HT-29 (cell line): ENCODE results near the gene CELSR1. TPM values are rescaled to one million over a fixed set of nuclear protein-coding genes. Genes with fewer than 3 reads are reported as not detected.
"Not testable (repeated sequence)": the region's sequence is repeated elsewhere in the genome, so short reads cannot be mapped to it uniquely, and the experiment has no call there.

Source experiments
- DNase-seq: peaks from one replicate; pipeline ENCODE4 v3.0.0-alpha.2; 2015; ENCODE audit warnings: low spot score
- total RNA-seq: library from RNA; depleted of rRNA; stranded (reverse); fragments of >200 nt; shearing (Covaris generic); gene quantifications from 2 replicates; pipeline ENCODE4 v1.2.3, GENCODE V29; 2014

CELSR1 gene
- total RNA-seq, 1 experiment from 2014 or later: 6.8 TPM

DNA sequence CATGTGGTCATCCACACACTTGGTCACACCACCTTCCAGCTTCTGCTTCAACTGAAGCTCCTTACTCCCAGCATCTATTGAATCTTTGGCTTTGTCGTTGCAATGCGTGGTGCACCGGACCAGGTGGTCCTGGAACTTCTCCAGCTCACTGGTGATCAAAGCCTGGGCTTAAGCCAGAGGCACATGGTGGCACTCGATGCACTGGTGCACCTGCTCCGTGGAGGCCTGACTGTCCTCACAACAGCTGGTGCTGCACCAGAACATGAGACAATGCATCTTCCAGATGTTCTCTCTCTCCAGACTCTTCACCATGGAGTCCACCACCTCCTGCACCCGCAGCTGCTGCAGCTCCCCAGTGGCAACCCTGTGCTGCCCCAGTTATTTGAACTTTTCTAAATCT is 56.0 kb downstream of the CELSR1 start:
- no peak for DNase-seq

DNA sequence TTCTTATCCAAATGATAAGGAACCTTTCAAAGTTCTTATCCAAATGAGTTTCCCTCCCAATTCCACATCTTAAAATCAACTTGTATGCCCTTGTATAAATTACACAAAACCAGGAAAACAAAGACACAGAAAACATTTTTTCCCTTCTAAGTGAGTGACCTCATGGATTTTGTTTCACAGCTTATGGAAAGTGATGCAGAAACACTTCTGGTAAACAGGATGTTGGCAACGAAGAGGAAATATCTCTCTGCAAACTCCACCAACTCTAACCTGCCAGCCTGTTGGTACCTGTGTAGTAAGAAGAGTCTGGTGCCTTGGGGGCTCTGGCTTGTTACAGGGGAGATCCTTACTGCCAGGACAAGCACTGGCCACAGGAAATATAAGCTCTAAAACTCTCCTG is 57.0 kb downstream of the CELSR1 start:
- DNase-seq: no peak

DNA sequence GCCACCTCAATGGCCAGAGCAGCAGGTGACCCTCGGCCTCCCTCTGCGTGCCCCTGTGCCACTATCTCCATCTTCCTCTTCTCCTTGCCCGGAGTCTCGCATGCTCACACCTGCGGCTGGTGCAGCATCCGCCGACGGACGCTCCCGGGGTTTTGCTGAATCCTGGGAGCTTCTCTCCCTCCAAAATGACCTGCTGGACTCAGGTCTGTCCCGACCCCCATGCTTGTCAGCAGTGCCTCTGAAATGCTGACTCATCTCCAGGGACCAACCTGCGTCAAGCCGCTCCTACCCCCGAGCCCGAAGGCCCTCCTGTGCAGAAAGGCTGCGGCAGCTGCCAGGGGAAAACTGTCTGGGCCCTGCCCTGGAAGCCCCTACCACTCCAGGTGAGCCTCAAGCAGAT is 58.4 kb downstream of the CELSR1 start:
- no peak for DNase-seq

DNA sequence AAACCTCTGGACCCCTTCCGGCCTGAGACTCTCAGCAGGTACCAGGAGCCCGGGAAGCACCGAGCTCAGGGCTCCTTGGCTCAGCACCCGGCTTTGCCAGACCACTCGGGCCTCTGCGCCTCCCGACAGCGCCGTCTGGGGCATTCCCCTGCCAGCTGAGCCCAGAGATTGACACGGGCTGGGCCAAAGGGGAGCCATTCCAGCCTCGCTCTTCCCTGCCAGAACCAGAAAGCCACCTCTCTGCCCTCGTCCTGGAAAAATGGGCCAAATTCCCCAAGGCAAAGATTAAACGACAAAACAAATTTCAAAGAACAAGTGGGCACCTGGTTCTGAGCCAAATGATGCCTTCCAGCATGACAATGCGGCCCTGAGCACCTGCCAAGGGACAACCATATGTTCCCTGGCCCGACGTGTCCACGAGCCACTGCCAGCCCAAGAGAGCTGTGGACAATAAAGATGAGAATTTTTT is 59.3 kb downstream of the CELSR1 start:
- no peak for DNase-seq

DNA sequence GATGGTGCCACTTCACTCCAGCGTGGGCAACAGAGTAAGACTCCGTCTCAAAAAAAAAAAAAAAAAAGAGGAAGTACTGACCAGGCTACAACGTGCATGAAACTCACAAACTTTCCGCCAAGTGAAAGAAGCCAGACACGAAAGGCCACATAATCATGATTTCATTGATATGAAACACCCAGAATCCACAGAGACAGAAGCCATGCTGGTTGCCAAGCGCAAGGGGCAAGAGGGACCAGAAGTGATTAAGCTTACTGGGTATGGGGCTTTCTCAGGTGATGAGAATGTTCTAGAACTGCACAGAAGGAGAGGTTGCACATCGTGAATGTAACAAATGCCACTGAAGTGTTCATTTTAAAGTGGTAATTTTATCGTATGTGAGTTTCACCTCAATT is 60.9 kb downstream of the CELSR1 start:
- no peak for DNase-seq

DNA sequence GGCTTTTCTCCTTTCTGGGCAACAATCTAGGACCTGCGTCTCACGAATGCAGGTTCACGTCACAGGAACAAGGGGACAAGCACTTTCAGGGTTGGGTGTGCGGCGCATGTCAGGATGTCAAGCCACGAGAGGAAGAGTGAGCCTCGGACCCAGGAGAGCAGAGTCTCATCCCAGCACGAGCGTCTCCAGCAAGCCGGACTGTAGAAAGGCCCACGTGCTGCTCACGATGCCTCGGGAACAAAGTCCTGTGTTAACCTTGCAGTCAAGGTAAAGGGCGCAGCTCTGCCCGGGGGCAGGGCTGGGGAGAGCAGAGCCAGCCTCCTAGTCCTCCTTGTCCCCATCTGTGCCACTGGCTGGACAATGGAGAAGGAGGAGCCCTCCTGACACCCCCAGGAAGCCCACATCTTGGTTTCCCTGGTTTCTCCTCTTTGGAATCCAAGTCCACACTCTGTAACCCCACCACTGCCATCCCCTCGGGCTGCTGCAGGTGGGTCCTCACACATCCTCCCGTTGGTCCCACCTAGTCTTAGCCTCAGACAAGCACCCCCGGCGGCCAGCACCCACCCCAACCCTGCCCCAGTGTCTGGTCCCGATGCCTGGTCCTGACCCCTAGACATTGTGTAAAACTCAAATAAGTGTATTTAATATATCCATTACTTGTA is 63.4 kb downstream of the CELSR1 start:
- DNase-seq: no peak

DNA sequence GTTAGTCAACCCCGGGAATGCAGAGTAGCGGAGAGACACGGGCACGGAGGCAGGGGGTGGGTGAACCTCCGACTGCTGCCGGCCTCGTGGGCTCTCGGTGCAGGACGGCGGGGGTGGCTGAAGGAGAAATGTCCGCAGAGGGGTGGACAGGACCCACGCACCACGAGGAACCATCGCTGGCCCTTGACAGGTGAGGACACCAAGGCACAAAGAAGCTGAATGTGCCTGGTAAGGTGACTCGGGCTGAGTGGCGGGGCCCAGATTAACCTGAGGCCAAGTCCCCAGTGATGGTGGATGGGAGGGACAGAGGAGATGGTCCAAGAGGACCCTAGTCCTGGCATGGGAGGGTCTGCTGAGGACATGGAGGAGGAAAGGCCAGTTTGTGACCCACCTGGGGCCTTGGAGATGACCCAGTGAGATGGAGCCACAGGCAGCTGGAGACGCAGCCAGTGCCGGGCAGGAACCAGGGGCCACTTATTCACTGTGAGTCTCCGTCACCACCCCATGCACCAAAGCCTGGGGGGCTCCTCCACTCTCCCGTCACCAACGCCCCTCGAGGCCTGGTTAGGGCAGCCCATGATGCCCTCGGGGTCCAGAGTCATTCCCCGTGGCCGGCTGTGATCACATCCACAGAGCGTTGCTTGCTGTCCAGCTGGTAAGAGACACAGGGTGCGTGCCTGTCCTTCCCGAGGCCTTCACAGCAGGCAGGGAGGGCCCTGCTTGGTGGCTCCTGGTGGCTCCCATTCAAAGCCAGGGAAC is 64.2 kb downstream of the CELSR1 start:
- DNase-seq: no peak

DNA sequence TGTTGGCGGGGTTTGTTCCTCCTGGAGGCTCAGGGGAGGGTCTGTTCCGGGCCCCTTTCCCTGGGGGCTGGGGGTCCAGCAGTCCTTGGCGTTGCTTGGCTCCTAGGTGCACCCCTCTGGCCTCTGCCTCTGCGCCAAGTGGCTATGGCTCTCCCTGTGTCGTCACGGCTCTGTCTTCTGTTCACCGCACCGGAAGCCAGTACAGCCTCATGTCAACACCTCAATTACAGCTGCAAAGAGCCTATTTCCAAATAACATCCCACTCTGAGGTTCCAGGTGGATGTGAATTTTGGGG is 64.8 kb downstream of the CELSR1 start:
- DNase-seq: no peak

DNA sequence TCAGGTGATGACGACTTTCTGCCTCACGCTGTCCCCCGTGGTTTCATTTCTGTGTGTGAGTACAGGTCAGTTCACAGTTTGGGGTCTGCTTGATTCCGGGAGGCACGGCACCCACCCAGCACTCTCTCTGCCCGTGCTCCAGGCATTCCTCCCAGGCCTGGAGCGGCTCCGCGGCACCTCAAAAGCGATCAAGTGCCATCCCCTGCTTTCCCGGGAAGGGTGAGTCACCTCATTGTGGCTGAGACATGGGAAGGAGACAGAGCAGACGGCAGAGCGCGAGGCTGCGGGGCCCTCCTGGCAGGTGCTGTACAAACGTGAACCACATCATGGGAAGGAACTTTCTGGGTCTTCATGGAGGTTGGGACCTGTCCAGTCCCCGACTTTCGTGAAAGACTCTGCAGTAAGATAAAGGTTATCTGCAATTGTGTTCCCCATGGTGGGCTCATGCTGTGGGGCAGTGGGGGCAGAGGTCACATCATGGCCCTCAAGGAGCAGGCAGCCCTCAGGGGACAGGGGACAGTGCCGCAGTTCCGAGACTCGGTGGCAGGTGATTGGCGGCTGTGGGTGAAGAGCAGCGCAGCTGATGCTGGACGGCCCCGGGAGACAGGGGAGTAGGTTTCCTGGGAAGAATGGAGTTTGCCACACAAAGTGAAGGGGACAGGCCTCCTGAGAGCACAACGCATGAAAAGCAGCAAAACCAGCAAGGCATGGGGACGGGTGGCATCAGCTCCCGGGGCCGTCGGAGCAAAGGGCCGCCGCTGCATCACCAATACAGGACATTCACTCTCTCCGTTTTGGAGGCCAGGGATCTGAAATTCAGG is 65.3 kb downstream of the CELSR1 start:
- DNase-seq: no peak

DNA sequence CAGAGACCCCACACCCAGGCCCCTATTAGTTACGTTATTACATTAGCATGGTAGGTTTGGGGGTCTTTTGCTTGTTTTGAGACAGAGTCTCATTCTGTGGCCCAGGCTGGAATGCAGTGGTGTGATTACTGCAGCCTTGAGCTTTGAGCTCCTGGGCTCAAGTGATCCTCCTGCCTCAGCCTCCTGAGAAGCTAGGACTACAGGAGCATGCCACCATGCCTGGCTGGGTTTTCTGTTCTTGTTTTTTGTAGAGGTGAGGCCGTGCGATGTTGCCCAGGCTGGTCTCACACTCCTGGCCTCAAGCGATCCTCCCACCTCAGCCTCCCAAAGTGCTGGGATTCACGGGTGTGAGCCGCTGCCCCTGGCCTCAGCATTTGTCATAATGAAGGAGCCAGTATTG is 66.1 kb downstream of the CELSR1 start:
- DNase-seq: not testable (repeated sequence)

DNA sequence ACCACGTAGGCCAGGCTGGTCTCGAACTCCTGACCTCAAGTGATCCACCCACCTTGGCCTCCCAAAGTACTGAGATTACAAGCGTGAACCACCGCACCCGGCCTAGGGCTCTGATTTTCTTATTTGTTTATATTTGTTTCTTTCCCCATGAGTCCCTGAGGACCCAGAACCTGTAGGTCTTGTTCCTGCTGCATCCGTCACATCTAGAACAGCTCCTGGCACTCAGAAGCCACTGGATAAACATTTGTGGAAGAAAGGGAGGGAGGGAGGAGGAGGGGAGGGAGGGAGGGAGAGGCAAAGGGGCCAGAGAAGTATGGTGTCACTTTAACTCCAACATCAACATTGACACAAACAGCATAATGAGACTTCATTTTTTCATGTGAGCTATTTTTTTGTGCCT is 67.7 kb downstream of the CELSR1 start:
- DNase-seq: no peak

DNA sequence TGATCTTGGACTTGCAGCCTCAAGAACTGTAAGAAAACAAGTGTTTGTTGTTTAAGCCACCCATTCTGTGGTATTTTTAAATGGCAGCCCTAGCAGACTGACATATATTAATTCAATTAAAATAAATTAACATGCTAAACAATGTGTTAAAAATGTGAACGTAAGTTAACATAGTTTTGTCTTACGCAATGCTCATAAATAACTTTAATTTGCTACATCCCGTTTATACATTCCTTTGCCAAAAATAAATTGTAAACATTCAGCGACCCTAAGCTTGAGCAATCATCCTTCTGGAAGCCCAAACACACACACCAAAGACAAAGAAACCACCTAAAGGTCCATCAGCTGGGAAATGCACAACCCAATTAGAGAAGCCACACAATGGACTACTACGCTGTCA is 70.4 kb downstream of the CELSR1 start:
- no peak for DNase-seq

DNA sequence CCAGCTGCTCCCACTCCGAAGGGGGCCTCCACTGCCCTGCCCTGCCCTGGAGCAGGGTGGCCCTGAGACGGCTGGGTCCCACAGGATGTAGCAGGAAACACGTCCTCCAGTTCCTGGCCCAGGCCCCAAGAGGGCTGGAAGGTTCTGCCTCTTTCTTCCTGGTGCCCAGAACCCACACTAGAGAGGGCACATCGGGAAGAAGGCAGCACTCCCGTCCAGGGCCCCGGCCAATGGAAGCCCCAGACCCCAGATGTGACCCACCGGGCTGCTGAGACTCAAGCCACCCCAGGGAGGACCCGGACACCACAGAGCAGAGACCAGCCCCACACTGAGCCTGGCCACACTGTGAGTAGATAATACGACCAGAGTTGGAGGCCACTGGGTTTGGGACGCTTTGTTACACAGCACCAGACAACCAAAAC is 71.2 kb downstream of the CELSR1 start:
- no peak for DNase-seq

DNA sequence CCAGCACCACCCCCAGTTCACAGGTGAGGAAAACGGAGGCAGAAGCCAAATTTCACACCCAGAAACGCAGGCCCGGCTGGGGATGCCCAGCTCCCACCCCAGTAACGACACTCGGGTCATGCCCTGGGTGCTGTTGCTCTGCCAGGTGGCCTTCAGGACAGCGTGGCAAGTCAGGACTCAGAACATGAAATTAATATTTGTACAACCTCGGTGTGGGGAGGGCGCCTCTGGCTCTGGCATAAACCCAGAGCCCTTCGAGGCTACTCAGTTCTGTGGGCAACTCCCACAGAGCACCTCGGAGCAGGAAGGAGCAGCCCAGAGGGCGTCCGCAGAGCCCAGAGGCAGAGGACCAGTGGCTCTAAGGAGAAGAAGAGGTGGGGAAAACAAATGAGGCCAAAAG is 71.6 kb downstream of the CELSR1 start:
- DNase-seq: no peak

DNA sequence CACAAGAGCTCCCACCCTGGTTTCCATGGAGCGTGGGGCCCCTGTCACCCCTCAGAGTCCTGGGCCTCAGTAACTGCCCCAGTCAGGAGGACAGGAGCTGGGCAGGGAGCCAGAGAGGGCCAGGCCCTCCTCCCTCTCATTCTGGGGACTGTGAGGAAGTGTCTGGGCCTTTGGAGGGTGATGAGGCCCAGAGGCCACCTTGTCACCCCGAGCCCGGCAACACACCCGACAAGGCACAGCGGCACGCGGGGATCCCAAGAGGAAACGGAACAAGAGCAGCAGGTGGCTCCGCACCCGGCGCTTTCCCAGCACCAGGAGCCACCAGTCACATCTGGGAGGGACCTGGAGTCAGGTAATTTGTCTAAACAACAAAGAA is 72.1 kb downstream of the CELSR1 start:
- DNase-seq: no peak

DNA sequence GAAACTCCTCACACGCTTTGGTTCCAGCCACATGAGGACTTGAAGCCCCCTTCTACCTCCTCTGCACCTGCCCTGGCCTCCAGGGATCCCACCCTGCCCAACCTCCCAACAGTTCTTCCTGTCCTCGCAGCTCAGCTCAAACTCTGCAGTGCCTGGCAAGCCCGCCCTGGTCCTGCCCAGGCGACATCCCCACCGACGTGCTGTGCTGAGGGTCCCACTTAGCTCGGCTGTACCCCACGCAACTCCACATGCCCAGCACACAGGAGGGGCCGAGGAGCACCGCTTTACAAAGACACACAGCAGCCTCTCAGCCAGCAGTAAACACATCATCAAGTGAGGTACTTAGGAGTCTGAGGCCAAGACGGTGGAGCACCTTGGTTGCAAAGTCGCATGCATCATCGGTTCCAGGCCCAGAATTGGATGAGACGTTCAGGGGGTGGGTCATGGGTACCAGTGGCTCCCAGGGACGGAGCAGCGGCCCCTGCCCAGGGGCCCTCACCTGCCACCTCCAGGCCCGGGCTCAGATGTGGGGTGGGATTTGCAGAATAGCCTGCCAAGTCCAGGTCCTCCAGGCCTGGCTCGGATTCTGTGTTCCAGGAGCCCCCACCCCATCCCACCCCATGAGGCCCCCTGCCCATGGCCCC is 72.6 kb downstream of the CELSR1 start:
- DNase-seq: no peak

DNA sequence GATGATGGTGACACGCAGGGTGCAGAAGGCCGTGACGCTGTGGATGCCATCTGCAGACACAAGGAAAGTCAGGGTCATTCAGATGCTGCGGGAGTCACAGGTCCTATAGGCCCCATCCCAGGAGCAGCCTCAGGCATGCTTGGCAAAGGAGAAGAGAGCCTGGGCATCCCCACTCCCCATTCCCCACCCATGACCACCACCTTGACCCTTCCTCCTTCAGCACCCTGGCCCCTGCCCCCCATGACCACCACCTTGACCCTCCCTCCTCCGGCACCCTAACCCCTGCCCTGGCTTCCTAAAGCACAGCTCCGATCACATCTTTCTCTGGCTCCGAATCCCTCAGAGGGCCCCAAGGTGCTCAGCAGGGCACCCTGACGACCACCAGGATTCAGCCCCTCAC is 73.1 kb downstream of the CELSR1 start:
- DNase-seq: no peak

DNA sequence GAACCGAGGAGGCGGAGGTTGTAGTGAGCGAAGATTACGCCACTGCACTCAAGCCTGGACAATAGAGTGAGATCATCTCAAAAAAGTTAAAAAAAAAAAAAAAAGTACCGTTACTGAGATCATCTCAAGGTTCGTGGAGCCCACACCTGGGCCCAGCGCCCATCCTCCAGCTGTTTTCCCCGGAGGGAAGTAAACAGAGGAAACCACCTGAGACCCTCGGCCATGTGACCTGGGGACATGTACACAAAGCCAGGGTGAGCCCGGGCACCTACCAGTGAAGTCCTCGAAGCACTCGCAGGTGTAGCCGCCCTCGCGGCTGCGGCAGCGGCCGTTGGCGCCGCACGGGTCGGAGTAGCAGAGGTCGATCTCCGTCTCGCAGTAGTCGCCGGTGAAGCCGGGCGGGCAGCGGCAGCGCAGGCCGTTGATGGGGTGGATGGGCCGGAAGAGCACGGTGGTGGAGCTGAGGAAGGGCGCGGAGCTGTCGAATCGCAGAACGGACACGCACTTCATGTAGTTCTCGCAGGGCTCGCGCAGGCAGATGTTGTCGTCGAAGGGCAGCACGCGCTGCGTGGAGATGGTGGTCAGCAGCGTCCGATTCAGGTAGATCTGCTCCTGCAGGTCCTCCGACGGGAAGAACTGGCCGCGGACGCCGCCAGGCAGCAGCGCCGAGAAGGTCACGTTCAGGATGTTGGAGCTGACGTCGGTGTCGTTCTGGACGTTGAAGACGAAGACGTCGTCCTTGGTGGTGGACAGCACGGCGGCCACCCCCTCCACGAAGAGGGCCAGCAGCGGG is 73.8 kb downstream of the CELSR1 start:
- no peak for DNase-seq

DNA sequence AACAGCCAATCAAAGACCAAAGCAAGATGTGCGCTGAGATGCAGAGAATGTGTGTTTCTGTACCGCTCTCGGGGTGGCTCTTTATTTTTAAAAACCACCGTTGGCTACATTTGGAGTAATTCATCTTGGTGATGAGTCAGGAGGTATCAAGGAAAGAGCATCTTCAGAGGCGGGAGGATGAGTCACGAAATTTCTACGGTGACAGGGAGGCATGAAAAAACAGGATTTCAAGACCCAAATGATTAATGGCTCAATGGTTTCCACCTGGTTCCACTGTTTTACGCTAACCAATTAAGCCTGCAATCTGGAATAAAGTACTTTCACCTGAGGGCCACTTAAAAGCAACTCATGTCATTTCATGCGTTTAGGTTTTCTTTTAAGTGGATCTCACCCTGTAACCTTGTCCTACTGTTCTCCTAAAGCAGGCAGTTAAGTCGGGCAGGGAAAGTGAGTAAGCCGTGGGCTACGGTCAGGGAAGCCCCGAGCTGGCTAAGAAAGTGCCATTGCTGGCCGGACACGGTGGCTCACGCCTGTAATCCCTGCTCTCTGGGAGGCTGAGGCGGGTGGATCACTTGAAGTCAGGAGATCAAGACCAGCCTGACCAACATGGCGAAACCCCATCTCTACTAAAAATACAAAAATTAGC is 74.6 kb downstream of the CELSR1 start:
- DNase-seq: no peak

DNA sequence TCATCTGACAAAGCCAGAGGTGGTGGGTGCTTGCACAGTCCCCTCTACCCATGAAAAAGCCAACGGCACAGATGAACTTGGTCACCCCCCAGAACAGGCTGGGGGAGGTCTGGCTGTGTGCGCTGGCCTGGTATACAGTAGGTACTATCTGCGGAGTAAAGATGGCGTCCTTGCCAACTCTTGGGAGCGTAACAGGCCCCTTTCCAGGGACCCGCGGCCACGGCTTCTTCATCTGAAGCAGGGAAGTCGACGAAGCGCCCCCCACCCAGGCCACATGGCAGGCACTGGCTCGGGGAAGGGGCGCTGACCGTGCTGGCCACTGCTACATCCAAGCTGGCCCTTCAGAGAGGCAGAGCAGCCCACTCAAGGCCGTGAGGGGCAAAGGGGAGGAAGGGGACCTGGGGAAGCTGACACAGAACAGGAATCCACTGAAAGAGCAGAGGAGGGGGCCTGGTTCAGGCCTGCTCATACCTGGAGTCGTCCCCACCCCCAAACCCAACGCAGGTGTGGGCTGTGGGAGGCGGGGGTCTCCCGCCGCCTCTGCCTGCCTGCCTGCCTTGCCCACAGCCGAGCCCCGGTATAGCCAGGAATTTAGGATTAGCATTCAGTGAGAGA is 75.7 kb downstream of the CELSR1 start:
- no peak for DNase-seq
